CD4-positive, alpha-beta T cell (primary cell): ENCODE data around the gene ASTN2. TPM values are rescaled to one million over a fixed set of nuclear protein-coding genes. Genes with fewer than 3 reads are reported as not detected.

Experiments used
- ATAC-seq: fragments of 200-7000 bp; cut with Tn5 transposase; one replicate; pipeline ENCODE4 v1.10.0; 2022; ENCODE audit warnings: mild to moderate bottlenecking; ENCODE audit not compliant: poor library complexity
- CTCF ChIA-PET: fragments of 350-600 bp; sonication (Branson Sonifier 250); formaldehyde crosslinking; loops from one replicate; lab custom pipeline; 2021; ENCODE audit warnings: antibody characterized with exemption, inconsistent platforms; lab: Charles Lee
- POLR2A ChIA-PET: fragments of 350-600 bp; sonication (Branson Sonifier 250); formaldehyde crosslinking; loops from one replicate; lab custom pipeline; 2021; ENCODE audit warnings: antibody characterized with exemption, inconsistent platforms; lab: Charles Lee
- DNase-seq, 14 experiments: peaks; one replicate each; pipeline ENCODE4 v3.0.0-alpha.2; 2013 to 2020; ENCODE audit warnings: mixed read lengths in 2 of 14
- H3K27ac ChIP-seq, 2 donors: one replicate each; pipeline versions ENCODE4 v1.5.1 to v1.7.0; 2013; ENCODE audit warnings: low read length in 2 of 2, low read depth in 1 of 2, mild to moderate bottlenecking in 1 of 2
- H3K27me3 ChIP-seq, 2 experiments: 1 replicate in 1 of 2; 2 replicates in 1 of 2; pipeline versions ENCODE4 v1.6.1 to v1.7.0; 2013; ENCODE audit warnings: low read length in 2 of 2, control low read depth in 1 of 2, mild to moderate bottlenecking in 1 of 2, moderate library complexity in 1 of 2; ENCODE audit not compliant: insufficient read depth in 2 of 2, control insufficient read depth in 1 of 2
- H3K36me3 ChIP-seq: one replicate; pipeline ENCODE4 v1.6.1; 2013; ENCODE audit warnings: low read length, control low read depth; ENCODE audit not compliant: insufficient read depth
- H3K4me1 ChIP-seq: one replicate; pipeline ENCODE4 v1.6.1; 2013; ENCODE audit warnings: low read length, control low read depth; ENCODE audit not compliant: insufficient read depth
- H3K4me3 ChIP-seq: one replicate; pipeline ENCODE4 v1.5.1; 2013; ENCODE audit warnings: mild to moderate bottlenecking, low read length, moderate library complexity
- H3K9me3 ChIP-seq, 2 experiments: 1 replicate in 1 of 2; 2 replicates in 1 of 2; pipeline versions ENCODE4 v1.6.1 to v1.7.0; 2013; ENCODE audit warnings: low read length in 2 of 2, mild to moderate bottlenecking in 2 of 2, control low read depth in 1 of 2, moderate library complexity in 1 of 2; ENCODE audit not compliant: control insufficient read depth in 1 of 2, insufficient read depth in 1 of 2
- H3K27ac Mint-ChIP-seq: one replicate; pipeline ENCODE4 v1.8.0; 2020; ENCODE audit warnings: mixed read lengths
- H3K27me3 Mint-ChIP-seq: one replicate; pipeline ENCODE4 v1.8.0; 2021; ENCODE audit warnings: mixed read lengths
- H3K36me3 Mint-ChIP-seq: one replicate; pipeline ENCODE4 v1.8.0; 2021; ENCODE audit warnings: low read depth, mixed read lengths
- H3K4me1 Mint-ChIP-seq: one replicate; pipeline ENCODE4 v1.8.0; 2021; ENCODE audit warnings: low read depth, mixed read lengths
- H3K4me3 Mint-ChIP-seq: one replicate; pipeline ENCODE4 v1.8.0; 2020; ENCODE audit warnings: mild to moderate bottlenecking, mixed read lengths
- H3K9me3 Mint-ChIP-seq: one replicate; pipeline ENCODE4 v1.8.0; 2020; ENCODE audit warnings: mixed read lengths
- intact Hi-C, 2 experiments: fragments of 100-400 bp; cut with DNase I in 1 of 2; cut with micrococcal nuclease in 1 of 2; formaldehyde crosslinking; loops; one replicate each; pipeline versions ENCODE4 v1.15.1 to v1.9.0; 2023 to 2025; cut with DNase I, micrococcal nuclease
- total RNA-seq, 174 experiments: library from RNA in 2 of 174; stranded (reverse) in 2 of 174; gene quantifications; one replicate each; pipeline ENCODE4 v1.2.3 and lab custom pipeline; 2021 to 2026
- TF ChIP-seq, protein P1 (sequence below): fragments of 200-600 bp; IDR thresholded peaks from one replicate; pipeline ENCODE4 v1.8.0; 2022; ENCODE audit warnings: antibody characterized with exemption, mild to moderate bottlenecking

Gene ASTN2
- total RNA-seq, 2 experiments from 2014 or later = 2.3 to 2.4 TPM

DNA sequence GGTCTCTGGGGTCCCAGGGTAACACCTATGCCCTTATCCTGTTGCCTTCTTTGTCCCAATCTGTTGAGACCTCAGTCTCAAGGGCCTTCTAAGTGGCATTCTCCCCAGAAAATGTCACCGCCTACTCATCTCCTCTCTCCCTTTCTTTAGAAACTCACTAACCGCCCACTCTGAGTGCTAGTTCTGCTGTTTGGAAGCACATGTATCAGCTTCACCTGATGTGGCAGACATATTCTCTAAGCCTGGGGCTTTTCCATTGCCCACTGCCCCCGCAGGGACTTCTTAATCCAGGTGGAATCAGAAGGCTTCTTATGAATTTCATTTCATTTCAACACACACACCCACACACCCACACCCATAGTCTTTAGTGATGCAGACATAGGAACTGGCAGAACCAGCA lies 165.1 kb downstream of the ASTN2 start:
- no peaks in the 10 kb centered on the region for H3K36me3 Mint-ChIP-seq
- H3K27me3 Mint-ChIP-seq = no peaks in the 10 kb centered on the region
- TF ChIP-seq, protein P1, sequence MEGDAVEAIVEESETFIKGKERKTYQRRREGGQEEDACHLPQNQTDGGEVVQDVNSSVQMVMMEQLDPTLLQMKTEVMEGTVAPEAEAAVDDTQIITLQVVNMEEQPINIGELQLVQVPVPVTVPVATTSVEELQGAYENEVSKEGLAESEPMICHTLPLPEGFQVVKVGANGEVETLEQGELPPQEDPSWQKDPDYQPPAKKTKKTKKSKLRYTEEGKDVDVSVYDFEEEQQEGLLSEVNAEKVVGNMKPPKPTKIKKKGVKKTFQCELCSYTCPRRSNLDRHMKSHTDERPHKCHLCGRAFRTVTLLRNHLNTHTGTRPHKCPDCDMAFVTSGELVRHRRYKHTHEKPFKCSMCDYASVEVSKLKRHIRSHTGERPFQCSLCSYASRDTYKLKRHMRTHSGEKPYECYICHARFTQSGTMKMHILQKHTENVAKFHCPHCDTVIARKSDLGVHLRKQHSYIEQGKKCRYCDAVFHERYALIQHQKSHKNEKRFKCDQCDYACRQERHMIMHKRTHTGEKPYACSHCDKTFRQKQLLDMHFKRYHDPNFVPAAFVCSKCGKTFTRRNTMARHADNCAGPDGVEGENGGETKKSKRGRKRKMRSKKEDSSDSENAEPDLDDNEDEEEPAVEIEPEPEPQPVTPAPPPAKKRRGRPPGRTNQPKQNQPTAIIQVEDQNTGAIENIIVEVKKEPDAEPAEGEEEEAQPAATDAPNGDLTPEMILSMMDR = no peak
- no peaks in the 10 kb centered on the region for H3K36me3 ChIP-seq
- intact Hi-C loops = no loop called here
- no peaks in the 10 kb centered on the region for H3K27me3 ChIP-seq
- peaks cover 4% of the 10 kb centered on the region for H3K9me3 Mint-ChIP-seq
- peaks cover 0 to 4% of the 10 kb centered on the region in 2 experiments for H3K9me3 ChIP-seq
- H3K27ac ChIP-seq = no peak overlapping the region
- ATAC-seq = no peak
- H3K4me1 ChIP-seq = no peaks in the 10 kb centered on the region
- CTCF ChIA-PET = no interaction called here
- no peak overlapping the region for H3K27ac Mint-ChIP-seq
- POLR2A ChIA-PET = no interaction called here
- H3K4me3 ChIP-seq = no peak overlapping the region
- DNase-seq = no peak
- no peak overlapping the region for H3K4me3 Mint-ChIP-seq
- no peaks in the 10 kb centered on the region for H3K4me1 Mint-ChIP-seq

DNA sequence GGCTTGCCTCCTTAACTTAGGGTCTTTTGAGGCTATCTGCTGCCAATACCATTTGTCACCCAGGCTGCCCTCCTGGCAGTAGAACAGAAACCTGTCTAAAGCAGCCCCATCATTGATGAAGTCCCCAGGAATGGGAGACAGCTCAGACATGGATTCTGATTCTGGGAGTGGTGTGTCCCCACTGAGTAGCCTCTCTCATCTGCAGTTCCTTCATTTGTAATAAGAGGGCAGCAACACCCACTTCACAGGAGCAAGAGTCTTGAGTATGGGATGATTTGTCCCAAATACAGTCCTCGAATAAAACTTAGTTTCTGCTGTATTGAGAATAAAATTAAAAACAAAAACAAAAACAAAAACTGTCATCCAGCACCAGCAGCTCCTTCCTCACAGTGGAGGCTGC lies 167.6 kb downstream of the ASTN2 start:
- no peaks in the 10 kb centered on the region for H3K27me3 ChIP-seq
- Mint-ChIP-seq H3K27me3 (no peaks in the 10 kb centered on the region), H3K4me3 (no peak overlapping the region), H3K9me3 (peaks cover 4% of the 10 kb centered on the region), H3K27ac (no peak overlapping the region), H3K4me1 (no peaks in the 10 kb centered on the region), H3K36me3 (no peaks in the 10 kb centered on the region)
- intact Hi-C loops = no loop called here
- H3K4me3 ChIP-seq = no peak overlapping the region
- ATAC-seq (no peak), DNase-seq (no peak)
- TF ChIP-seq, protein P1 = no peak
- peaks cover 0 to 4% of the 10 kb centered on the region in 2 experiments for H3K9me3 ChIP-seq
- ChIA-PET CTCF (no interaction called here), POLR2A (no interaction called here)
- no peaks in the 10 kb centered on the region for H3K4me1 ChIP-seq
- no peaks in the 10 kb centered on the region for H3K36me3 ChIP-seq
- no peak overlapping the region for H3K27ac ChIP-seq

DNA sequence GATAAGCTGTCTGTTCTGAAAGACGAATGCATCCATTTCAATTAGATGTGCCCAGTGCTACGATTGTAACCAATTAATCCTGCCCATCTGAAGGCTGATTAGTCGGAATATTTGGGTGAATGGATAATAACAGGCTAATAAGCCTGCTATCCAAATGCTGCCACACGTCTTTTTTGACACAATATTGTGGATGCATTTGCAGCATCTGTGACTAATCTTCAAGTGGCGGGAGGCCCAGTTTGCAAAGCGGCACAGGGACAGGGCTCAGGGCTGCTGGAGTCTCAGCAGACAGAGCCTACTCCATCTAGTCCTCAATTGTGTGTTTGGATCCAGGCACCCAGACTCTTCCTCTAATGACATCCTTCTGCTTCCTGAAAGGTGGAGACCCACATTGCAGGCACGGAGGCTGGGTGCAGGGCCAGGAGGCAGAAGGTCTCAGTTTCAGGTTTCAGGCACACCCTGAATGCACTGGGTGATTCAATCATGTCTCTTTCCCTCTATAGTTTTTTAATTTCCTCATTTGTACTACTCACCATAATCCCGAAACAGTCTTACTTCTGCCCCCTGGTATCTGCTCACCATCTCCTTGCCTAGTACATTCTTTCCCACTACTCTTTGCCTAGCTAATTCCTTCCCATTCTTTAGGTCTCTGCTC lies 169.6 kb downstream of the ASTN2 start:
- Histone ChIP-seq H3K4me3 (no peak overlapping the region), H3K27ac (no peak overlapping the region), H3K9me3 (peaks cover 0 to 4% of the 10 kb centered on the region in 2 experiments), H3K36me3 (no peaks in the 10 kb centered on the region), H3K27me3 (no peaks in the 10 kb centered on the region), H3K4me1 (no peaks in the 10 kb centered on the region)
- CTCF ChIA-PET = no interaction called here
- H3K4me3 Mint-ChIP-seq = no peak overlapping the region
- H3K4me1 Mint-ChIP-seq = no peaks in the 10 kb centered on the region
- peaks cover 4% of the 10 kb centered on the region for H3K9me3 Mint-ChIP-seq
- ATAC-seq = no peak
- DNase-seq = no peak
- no peak overlapping the region for H3K27ac Mint-ChIP-seq
- POLR2A ChIA-PET = no interaction called here
- TF ChIP-seq, protein P1 = no peak
- intact Hi-C loops = no loop called here
- no peaks in the 10 kb centered on the region for H3K36me3 Mint-ChIP-seq
- no peaks in the 10 kb centered on the region for H3K27me3 Mint-ChIP-seq
